ENCODE measurements around the gene IFI27L2.

IFI27L2 gene

DNA sequence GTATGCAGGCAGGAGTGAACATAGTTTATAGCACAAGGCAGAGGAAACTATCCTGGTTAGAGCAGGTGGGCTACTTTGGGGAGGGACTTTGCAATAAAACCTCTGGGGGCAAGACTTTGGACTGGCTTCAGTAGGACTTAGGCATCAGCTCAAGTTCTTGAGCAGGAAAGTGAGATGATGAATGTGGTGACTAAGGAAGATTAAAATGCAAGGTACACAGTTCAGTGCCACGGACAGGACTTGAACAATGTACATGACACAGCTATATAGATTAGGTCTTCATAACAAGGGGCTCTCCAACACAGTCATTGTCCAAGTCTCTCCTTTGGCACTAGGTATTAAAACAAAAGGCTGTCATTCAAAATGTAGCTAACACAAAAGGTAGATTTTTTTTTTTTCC is 23.3 kb upstream of the IFI27L2 start:
- no peaks in the 10 kb centered on the region for H3K4me1 ChIP-seq
- TF ChIP-seq, protein P1, sequence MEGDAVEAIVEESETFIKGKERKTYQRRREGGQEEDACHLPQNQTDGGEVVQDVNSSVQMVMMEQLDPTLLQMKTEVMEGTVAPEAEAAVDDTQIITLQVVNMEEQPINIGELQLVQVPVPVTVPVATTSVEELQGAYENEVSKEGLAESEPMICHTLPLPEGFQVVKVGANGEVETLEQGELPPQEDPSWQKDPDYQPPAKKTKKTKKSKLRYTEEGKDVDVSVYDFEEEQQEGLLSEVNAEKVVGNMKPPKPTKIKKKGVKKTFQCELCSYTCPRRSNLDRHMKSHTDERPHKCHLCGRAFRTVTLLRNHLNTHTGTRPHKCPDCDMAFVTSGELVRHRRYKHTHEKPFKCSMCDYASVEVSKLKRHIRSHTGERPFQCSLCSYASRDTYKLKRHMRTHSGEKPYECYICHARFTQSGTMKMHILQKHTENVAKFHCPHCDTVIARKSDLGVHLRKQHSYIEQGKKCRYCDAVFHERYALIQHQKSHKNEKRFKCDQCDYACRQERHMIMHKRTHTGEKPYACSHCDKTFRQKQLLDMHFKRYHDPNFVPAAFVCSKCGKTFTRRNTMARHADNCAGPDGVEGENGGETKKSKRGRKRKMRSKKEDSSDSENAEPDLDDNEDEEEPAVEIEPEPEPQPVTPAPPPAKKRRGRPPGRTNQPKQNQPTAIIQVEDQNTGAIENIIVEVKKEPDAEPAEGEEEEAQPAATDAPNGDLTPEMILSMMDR (IDR thresholded peaks at IDR 0.05): no peak
- no peaks in the 10 kb centered on the region for H3K36me3 ChIP-seq
- H3K4me3 ChIP-seq: no peak overlapping the region
- no peak overlapping the region for H3K27ac ChIP-seq
- intact Hi-C loops (cut with DNase I; ENCODE audit: low total_unique reads): no loop called here
- peaks cover 0 to 29% of the 10 kb centered on the region in 2 donors for H3K27me3 ChIP-seq
- H3K9me3 ChIP-seq: no peaks in the 10 kb centered on the region
- no peak for DNase-seq

GRCh38 chr14:94145902-94146527 is 16.6 kb upstream of the IFI27L2 start:
- Histone ChIP-seq H3K4me3 (no peak overlapping the region), H3K4me1 (no peaks in the 10 kb centered on the region), H3K27ac (no peak overlapping the region), H3K27me3 (no peaks in the 10 kb centered on the region), H3K36me3 (no peaks in the 10 kb centered on the region), H3K9me3 (no peaks in the 10 kb centered on the region)
- TF ChIP-seq, protein P1 (IDR thresholded peaks at IDR 0.05): no peak
- intact Hi-C loops (cut with DNase I; ENCODE audit: low total_unique reads): no loop called here
- no peak for DNase-seq

GRCh38 chr14:94144765-94145164 is 15.4 kb upstream of the IFI27L2 start:
- H3K4me1 ChIP-seq: no peaks in the 10 kb centered on the region
- intact Hi-C loops (cut with DNase I; ENCODE audit: low total_unique reads): no loop called here
- H3K9me3 ChIP-seq: no peaks in the 10 kb centered on the region
- H3K27ac ChIP-seq: no peak overlapping the region
- TF ChIP-seq, protein P1 (IDR thresholded peaks at IDR 0.05): no peak
- H3K27me3 ChIP-seq: no peaks in the 10 kb centered on the region
- no peak overlapping the region for H3K4me3 ChIP-seq
- peak in 1 of 2 donors; percentile 32 for DNase-seq
- H3K36me3 ChIP-seq: no peaks in the 10 kb centered on the region

GRCh38 chr14:94143711-94144110 is 14.3 kb upstream of the IFI27L2 start:
- Histone ChIP-seq H3K4me1 (no peaks in the 10 kb centered on the region), H3K4me3 (no peak overlapping the region), H3K9me3 (no peaks in the 10 kb centered on the region), H3K27me3 (peaks cover 0 to 6% of the 10 kb centered on the region in 2 donors), H3K27ac (no peak overlapping the region), H3K36me3 (no peaks in the 10 kb centered on the region)
- DNase-seq: no peak
- intact Hi-C loops (cut with DNase I; ENCODE audit: low total_unique reads): no loop called here
- TF ChIP-seq, protein P1 (IDR thresholded peaks at IDR 0.05): no peak

DNA sequence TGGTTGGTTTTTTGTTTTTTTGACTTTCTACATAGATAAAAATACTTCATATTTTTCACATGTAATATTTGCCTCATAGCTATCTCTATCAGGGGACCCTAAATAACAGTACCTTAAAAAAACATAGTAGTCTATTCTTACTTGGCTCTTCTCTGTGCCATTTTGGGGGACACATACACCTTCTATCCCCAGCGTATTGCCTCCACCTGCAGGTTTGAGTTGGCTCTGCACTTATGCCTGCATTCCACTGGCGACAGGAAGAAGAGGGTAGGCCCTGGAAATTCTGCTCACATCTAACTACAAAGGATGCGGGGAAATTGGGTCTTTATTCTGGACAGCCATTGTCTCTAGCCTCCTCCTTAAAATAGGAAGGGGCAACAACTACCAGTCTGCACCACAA is 13.8 kb upstream of the IFI27L2 start:
- no peak for DNase-seq
- H3K27ac ChIP-seq: no peak overlapping the region
- H3K4me1 ChIP-seq: no peaks in the 10 kb centered on the region
- TF ChIP-seq, protein P1 (IDR thresholded peaks at IDR 0.05): no peak
- H3K36me3 ChIP-seq: no peaks in the 10 kb centered on the region
- H3K9me3 ChIP-seq: no peaks in the 10 kb centered on the region
- intact Hi-C loops (cut with DNase I; ENCODE audit: low total_unique reads): no loop called here
- H3K27me3 ChIP-seq: peaks cover 0 to 10% of the 10 kb centered on the region in 2 donors
- no peak overlapping the region for H3K4me3 ChIP-seq

DNA sequence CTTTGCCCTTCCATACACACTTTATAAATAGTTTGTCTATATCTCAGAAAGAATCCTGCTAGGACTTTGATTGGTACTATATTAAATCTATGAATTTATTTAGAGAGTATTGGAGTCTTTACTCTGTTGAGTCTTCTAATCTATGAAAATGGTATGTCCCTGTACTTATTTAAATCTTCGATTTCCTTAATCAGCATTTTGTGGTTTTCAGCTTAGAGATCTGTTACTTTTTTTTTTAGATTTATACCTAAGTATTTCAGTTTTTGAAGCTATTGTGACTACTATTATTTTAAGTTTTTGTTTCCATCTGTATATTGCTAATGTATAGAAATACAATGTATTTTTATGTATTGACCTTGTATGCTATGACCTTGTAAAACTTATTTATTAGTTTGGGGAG is 13.4 kb upstream of the IFI27L2 start:
- no peak for DNase-seq
- Histone ChIP-seq H3K4me3 (no peak overlapping the region), H3K9me3 (no peaks in the 10 kb centered on the region), H3K27ac (no peak overlapping the region), H3K4me1 (no peaks in the 10 kb centered on the region), H3K36me3 (no peaks in the 10 kb centered on the region), H3K27me3 (peaks cover 0 to 14% of the 10 kb centered on the region in 2 donors)
- TF ChIP-seq, protein P1 (IDR thresholded peaks at IDR 0.05): no peak
- intact Hi-C loops (cut with DNase I; ENCODE audit: low total_unique reads): no loop called here
